Panc1 (cell line): ENCODE results near the gene ETFDH. TPM values are rescaled to one million over a fixed set of nuclear protein-coding genes. Genes with fewer than 3 reads are reported as not detected.

Experiments used
- ATAC-seq: fragments of 200-7000 bp; cut with Tn5 transposase; 2 replicates; pipeline ENCODE4 v1.9.1; 2020; ENCODE audit warnings: mild to moderate bottlenecking, moderate library complexity
- Bru-seq: library from RNA; stranded (reverse); fragments of 400-500 nt; gene quantifications from one replicate; lab custom pipeline; 2021; lab: Mats Ljungman, UMichigan
- BruChase-seq, 2 experiments: library from RNA; stranded (reverse); fragments of 400-500 nt; gene quantifications; one replicate each; lab custom pipeline; 2021; lab: Mats Ljungman, UMichigan
- BruUV-seq: library from RNA; stranded (reverse); fragments of 400-500 nt; replicated peaks from 2 replicates; lab custom pipeline; 2021; lab: Mats Ljungman, UMichigan
- CTCF ChIA-PET: fragments of 300-600 bp; sonication (Branson Sonifier 250); formaldehyde crosslinking; loops from one replicate; lab custom pipeline; 2022; ENCODE audit warnings: antibody characterized with exemption; lab: Charles Lee
- POLR2A ChIA-PET: fragments of 300-600 bp; sonication (Branson Sonifier 250); formaldehyde crosslinking; loops from one replicate; lab custom pipeline; 2022; ENCODE audit warnings: antibody characterized with exemption; lab: Charles Lee
- DNase-seq: peaks from one replicate; pipeline ENCODE4 v3.0.0-alpha.2; 2010; ENCODE audit warnings: low read depth, low spot score
- H3K27ac ChIP-seq: 2 replicates; pipeline ENCODE4 v1.5.1; 2011; ENCODE audit warnings: mild to moderate bottlenecking, low read length, inconsistent platforms
- H3K27me3 ChIP-seq: fragments of 200-500 bp; sonication (Bioruptor generic); 2 replicates; pipeline ENCODE4 v1.6.0; 2014; ENCODE audit warnings: low read length, inconsistent platforms; ENCODE audit not compliant: control insufficient read depth, insufficient read depth
- H3K36me3 ChIP-seq: fragments of 200-500 bp; sonication (Bioruptor generic); 2 replicates; pipeline ENCODE4 v1.5.1; 2014; ENCODE audit warnings: inconsistent platforms, mild to moderate bottlenecking, low read length, moderate library complexity; ENCODE audit not compliant: control insufficient read depth, insufficient read depth
- H3K4me1 ChIP-seq: 2 replicates; pipeline ENCODE4 v1.5.1; 2011; ENCODE audit warnings: inconsistent platforms, mild to moderate bottlenecking, low read length, moderate library complexity; ENCODE audit not compliant: control insufficient read depth, insufficient read depth
- H3K4me3 ChIP-seq, 2 experiments: 2 replicates each; pipeline ENCODE4 v1.5.1; 2011 to 2012; ENCODE audit warnings: low read depth in 2 of 2, low read length in 2 of 2, mild to moderate bottlenecking in 2 of 2, inconsistent platforms in 1 of 2, moderate library complexity in 1 of 2
- H3K9me3 ChIP-seq: fragments of 200-500 bp; sonication (Bioruptor generic); 2 replicates; pipeline ENCODE4 v1.5.1; 2014; ENCODE audit warnings: low read depth, mild to moderate bottlenecking, inconsistent platforms, low read length, moderate library complexity; ENCODE audit not compliant: control insufficient read depth, insufficient read depth
- CTCF ChIP-seq: fragments of 450-650 bp; IDR thresholded peaks from 2 replicates; pipeline ENCODE4 v1.5.1; 2017; ENCODE audit warnings: mild to moderate bottlenecking
- POLR2AphosphoS5 ChIP-seq: IDR thresholded peaks from 2 replicates; pipeline ENCODE4 v1.6.1; 2012; ENCODE audit warnings: mild to moderate bottlenecking, low read depth, low read length, moderate library complexity
- REST ChIP-seq, 2 experiments: IDR thresholded peaks; 2 replicates each; pipeline ENCODE4 v1.6.1; 2011 to 2012; ENCODE audit warnings: low read depth in 2 of 2, control low read depth in 1 of 2, low read length in 1 of 2, mild to moderate bottlenecking in 1 of 2, moderate library complexity in 1 of 2; ENCODE audit not compliant: insufficient read depth in 1 of 2
- SIN3A ChIP-seq: IDR thresholded peaks from 2 replicates; pipeline ENCODE4 v1.6.1; 2012; ENCODE audit warnings: low read depth, mild to moderate bottlenecking, low read length, moderate library complexity, borderline replicate concordance; ENCODE audit not compliant: insufficient read depth
- TCF7L2 ChIP-seq: IDR thresholded peaks from 2 replicates; pipeline ENCODE4 v1.6.1; 2011; ENCODE audit warnings: mild to moderate bottlenecking, low read depth, low read length, inconsistent platforms
- in situ Hi-C: cut with HindIII; loops from 2 replicates; pipeline ENCODE4 v1.10.0; 2016; ENCODE audit warnings: low sequenced_read_pairs, low pct_unique_long_range_greater_than_20kb
- intact Hi-C: fragments of 100-400 bp; cut with micrococcal nuclease; formaldehyde crosslinking; loops from one replicate; pipeline ENCODE4 v1.10.0; 2022; ENCODE audit not compliant: unreplicated experiment
- long read RNA-seq: library from polyadenylated mRNA; unstranded; transcript quantifications from one replicate; pipeline ENCODE4 v2.0.0, GENCODE V29; 2021; ENCODE audit not compliant: unreplicated experiment
- polyA plus RNA-seq: library from polyadenylated mRNA; unstranded; fragments of >200 nt; gene quantifications from one replicate; pipeline ENCODE4 v1.2.1, GENCODE V29; 2012; ENCODE audit warnings: missing spikeins; ENCODE audit not compliant: insufficient read length
- total RNA-seq: library from RNA; stranded (reverse); gene quantifications from one replicate; pipeline ENCODE4 v1.2.1, GENCODE V29; 2021; ENCODE audit not compliant: unreplicated experiment

Gene ETFDH
- 23.7 TPM for total RNA-seq
- polyA plus RNA-seq, result 34.1 TPM
- Bru-seq, nascent RNA, result percentile 59 among the genes with signal in this experiment
- percentile 64 among the genes with signal in this experiment for BruChase-seq, experiment 1, labeled RNA remaining after a 2-hour chase
- BruChase-seq, experiment 2, labeled RNA remaining after a 6-hour chase, result percentile 67 among the genes with signal in this experiment
- long read RNA-seq, transcript ETFDH-206 (13 exons, 3,282 nt), result major isoform, 33 of 43 reads
- long read RNA-seq, partial matches to known transcripts, result 1 of 43 reads
- long read RNA-seq, other reads (novel, unspliced or antisense), result 6 of 43 reads

GRCh38 chr4:158671915-158672806 lies at the start of gene ETFDH:
Gene ETFDH, plus strand, starts transcription at chr4:158672296. Its CDS starts 161 bp downstream, at chr4:158672457.
- intact Hi-C loops, result no loop called here
- ChIA-PET CTCF (no interaction called here), POLR2A (no interaction called here)
- H3K4me1 ChIP-seq, result no peaks in the 10 kb centered on the region
- BruUV-seq, result TSS peak; percentile 83
- in situ Hi-C loops, result no loop called here
- TF ChIP-seq CTCF (peak; percentile 82), SIN3A (peak; percentile 12; the same call in 1 of the 2 replicates), TCF7L2 (no peak), REST (IDR thresholded peaks at IDR 0.05; ENCODE audit: insufficient read depth in 1 of 2, low read depth in 2 of 2, low read length in 1 of 2) (0 out of 4 replicates have a peak, but pooled peaks of 1 of the 2 experiments have one; percentile 40), POLR2AphosphoS5 (peak; percentile 33; the same call in 1 of the 2 replicates)
- no peaks in the 10 kb centered on the region; the same call in 1 of the 2 replicates for H3K36me3 ChIP-seq
- DNase-seq (peak; percentile 97), ATAC-seq (peak; percentile 96)
- H3K4me3 ChIP-seq, result peak within 1 kb of the TSS; percentile 76 to 85
- no peaks in the 10 kb centered on the region for H3K9me3 ChIP-seq
- H3K27me3 ChIP-seq, result no peaks in the 10 kb centered on the region
- peak within 1 kb of the TSS; percentile 86 for H3K27ac ChIP-seq

- H3K27ac ChIP-seq, result no peak overlapping the region
- H3K4me1 ChIP-seq, result no peaks in the 10 kb centered on the region
- BruUV-seq, result no TSS peak
- ATAC-seq (no peak), DNase-seq (peak; percentile 27)
- H3K4me3 ChIP-seq, result no peak overlapping the region
- H3K27me3 ChIP-seq, result no peaks in the 10 kb centered on the region
- ChIA-PET POLR2A (no interaction called here), CTCF (no interaction called here)
- H3K36me3 ChIP-seq, result no peaks in the 10 kb centered on the region
- intact Hi-C loops (loop anchor here (1.0 to 10.0 kb wide), 4 partner anchors 210 to 630 kb away; no protein-coding TSS in a partner anchor), in situ Hi-C loops (no loop called here)
- TF ChIP-seq POLR2AphosphoS5 (no peak), TCF7L2 (no peak), CTCF (peak; percentile 62; the same call in 1 of the 2 replicates)
- H3K9me3 ChIP-seq, result no peaks in the 10 kb centered on the region
Observed at GRCh38 chr4:158624889-158625478, 47.1 kb upstream of the ETFDH start.
